ENCODE measurements around the gene FASLG.

Gene FASLG

DNA sequence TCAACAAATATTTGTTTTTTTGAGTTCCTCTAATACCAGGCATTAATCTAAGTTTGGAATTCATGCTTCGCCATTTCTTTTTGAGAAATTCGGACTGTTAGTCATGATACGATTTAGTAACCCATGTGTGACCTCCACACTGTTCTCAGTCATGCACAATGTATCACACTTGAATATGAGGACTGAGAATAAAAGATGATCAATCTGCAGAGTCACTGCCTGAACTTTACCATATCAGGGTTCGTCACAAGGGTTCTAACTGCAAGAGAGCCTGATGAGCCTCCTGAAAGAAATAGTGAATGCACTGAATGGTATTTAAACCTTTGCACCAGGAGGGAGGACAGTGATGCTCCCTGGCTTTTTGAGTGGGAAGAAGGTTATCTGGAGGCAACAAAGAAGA lies 10.9 kb upstream of the FASLG start:
- no peak for DNase-seq

DNA sequence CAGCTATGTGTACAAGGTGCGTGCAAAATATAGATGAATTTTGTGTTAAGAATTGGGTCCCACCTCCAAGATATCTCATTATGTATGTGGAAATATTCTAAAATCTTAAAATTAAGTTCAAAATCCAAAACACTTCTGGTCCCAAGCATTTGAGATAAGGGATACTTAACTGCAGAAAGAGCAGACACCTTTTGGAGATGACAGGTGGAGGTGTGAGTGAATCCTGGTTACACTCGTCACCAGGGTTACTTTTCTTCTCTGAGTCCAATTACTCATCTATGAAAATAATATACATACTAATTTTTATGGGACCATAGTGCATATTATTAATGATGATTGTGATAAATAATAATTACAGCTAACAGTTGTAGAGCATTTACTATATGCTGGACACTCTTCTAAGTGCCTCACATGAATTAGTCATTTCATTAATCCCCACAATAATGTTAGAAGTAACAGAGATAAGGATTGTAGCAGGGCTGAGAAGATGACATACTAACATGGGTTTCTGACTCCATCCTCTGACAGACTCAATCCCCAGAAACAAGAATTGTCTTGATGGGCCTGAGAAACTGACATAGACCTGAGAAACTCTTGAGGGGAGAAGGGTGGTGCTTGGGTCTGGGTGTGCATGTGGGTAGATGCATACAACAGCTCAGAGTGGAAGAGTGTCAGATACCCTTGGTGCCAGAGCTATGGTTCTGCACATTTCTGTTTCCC lies 8.3 kb upstream of the FASLG start:
- DNase-seq, result no peak

GRCh38 chr1:172653015-172653709 lies 5.7 kb upstream of the FASLG start:
- no peak for DNase-seq

DNA sequence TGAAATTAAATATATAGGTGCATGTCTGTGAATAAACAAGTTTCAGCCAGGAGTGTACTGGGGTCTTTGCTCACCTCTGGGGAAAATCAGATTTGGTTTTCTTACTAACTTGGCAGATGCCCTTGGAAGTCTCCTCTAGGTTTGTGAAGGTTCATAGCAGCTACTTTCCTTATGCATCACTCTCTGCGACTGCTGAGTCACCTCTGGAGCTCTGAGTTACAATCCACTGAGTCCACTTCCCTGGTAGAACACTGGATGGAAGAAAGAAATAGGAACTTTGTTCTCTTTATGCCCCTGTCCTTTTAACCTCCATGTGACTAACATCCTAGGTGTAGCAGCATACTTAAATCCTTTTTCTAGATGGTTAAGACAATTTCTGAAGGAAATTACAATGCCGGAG lies 4.4 kb upstream of the FASLG start:
- no peak for DNase-seq

DNA sequence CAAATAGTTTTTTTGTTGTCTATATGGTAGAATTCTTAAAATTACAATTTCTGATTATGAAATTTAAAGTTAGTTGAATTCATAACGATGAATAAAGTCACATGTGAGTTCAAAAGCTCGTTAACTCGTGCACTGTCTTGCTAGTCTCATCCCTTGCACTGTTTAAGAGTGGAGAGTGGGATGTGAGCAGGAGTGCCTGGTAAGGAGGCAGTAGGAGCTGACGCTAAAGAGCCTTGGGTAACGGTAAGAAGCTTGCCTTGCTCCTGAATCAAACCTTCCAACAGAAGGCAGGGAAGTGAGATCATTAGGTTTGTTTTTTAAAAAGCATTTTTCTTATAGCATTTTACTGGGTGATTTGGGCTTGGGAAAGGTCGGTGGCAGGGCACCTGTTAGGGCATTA lies 2.3 kb upstream of the FASLG start:
- DNase-seq, result no peak

GRCh38 chr1:172657586-172657985 lies 1.3 kb upstream of the FASLG start:
- no peak for DNase-seq

DNA sequence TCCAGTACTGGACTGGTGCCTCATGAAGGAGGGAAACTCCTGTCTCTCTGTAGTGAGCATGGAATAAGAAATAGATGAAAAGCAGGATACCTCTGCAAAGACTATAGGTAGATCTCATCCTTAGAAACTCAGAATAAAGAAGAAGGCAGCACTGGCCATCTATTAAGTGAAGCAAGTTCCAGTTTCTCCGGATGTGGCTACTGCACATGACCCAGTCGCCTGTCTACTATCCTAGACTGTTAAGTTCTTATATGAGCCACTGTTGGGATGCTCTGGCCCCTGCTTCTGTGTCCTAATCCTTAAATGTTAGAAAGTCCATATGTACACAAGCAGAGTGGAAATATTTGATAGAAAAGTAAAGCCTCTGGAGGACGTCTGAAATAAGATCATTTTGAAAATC lies 2.2 kb downstream of the FASLG start:
- DNase-seq, result no peak

GRCh38 chr1:172662464-172663109 lies 3.7 kb downstream of the FASLG start:
- peak; percentile 78 for DNase-seq

- DNase-seq, result no peak
Observed at GRCh38 chr1:172663732-172664131, 4.8 kb downstream of the FASLG start.

DNA sequence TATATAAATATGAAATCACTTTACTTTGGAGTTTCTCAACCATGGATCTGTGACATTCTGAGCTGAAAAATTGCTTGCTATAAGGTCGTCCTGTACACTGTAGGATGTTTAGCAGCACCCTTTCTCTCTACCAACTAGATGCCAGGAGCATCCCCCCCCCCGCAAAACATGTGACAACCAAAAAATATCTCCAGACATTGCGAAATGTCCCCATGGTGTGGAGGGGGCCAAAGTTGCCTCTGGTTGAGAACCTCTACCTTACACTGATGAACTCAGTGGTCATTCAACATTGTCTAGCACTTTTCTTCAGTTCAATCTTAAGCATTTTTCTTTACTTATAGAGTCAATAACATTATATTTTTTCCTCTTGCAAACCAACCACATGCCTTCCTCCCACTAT lies 9.2 kb downstream of the FASLG start:
- DNase-seq, result no peak

- no peak for DNase-seq
Observed at GRCh38 chr1:172669011-172669410, 10.1 kb downstream of the FASLG start.

GRCh38 chr1:172670316-172670715 lies 11.4 kb downstream of the FASLG start:
- DNase-seq, result no peak

- DNase-seq, result no peak
Observed at GRCh38 chr1:172670791-172671190, 11.9 kb downstream of the FASLG start.

- DNase-seq, result no peak
Observed at GRCh38 chr1:172671591-172671990, 12.7 kb downstream of the FASLG start.

- no peak for DNase-seq
Observed at GRCh38 chr1:172672720-172673119, 13.8 kb downstream of the FASLG start.

- no peak for DNase-seq
Observed at GRCh38 chr1:172673761-172674160, 14.9 kb downstream of the FASLG start.

- DNase-seq, result no peak
Observed at GRCh38 chr1:172674831-172675613, 16.1 kb downstream of the FASLG start.

DNA sequence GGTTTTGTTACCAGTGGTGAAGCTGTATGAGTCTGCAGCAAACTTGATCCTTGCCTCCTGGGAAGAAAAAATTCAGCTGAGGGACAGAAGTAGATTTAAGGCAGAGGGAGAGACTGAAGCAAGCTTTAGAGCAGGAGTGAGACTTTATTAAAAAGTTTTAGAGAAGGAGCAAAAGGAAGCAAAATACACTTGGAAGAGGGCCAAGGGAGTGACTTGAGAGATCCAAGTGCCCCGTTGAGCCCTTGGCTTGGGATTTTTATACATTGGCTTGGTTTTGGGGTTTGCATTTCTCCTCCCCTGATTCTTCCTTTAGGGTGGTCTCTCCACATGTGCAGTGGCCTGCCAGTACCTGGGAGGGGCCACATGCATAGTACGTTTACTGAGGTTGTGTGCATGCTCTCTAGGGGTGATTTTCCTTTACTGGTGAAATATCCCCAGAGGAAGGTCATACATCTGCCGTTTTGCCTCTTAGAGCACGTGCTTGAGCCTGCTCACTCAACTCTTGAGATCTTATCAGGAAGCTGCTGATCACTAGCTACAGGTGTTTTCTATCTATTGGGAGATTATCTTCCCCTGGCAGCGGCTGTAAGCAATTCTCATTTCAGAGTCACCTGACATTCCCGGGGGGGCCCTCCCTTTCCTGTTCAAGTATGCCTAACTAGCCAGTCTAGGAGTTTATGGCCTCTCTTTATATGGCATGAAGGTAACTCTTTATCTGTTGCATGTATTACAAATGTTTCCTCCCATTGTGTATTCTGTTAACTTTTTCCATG lies 20.3 kb downstream of the FASLG start:
- DNase-seq, result no peak

DNA sequence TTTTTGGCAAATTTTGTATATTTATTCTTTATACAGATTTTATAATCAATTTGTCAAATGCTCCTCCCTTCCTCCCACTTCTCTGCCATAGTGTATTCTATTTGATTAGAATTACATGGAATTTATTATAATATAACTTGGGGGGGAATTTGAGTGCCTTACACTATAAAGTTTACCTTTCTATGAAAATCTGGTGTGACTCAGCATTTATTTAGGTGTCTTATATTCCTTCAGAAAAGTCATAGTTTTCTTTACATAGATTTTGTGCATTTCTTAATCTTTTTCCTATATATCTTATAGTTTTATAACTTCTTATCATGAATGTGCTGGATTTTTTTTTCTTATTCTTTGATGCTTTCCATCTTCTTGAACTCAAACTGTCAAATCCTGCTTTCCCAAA lies 21.3 kb downstream of the FASLG start:
- DNase-seq, result no peak

DNA sequence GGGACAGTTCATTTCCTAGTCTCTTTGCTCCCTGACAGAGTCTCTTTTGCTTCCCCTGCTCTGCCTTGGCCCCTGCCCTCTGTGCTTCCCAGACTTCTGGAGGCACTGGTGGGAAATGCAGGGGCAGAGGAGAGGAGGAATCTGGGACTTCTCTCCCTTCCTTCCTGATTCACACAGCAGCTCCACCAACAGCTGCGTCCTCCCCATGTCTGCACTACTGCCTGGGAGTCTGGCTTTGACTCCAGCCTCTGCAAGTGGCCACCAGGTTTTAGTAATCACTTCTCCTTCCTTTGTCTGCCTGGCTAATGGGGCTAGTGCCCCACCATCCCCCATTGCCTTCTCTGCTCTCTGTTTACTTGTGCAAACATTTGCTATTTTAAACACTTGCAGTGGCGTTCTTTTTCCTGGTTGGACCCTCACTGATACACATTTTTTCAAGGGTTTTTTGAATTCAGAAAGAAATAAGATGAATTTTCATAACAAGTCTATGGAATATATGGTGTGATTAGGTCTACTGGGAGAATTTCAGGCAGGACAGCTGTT lies 21.9 kb downstream of the FASLG start:
- no peak for DNase-seq

DNA sequence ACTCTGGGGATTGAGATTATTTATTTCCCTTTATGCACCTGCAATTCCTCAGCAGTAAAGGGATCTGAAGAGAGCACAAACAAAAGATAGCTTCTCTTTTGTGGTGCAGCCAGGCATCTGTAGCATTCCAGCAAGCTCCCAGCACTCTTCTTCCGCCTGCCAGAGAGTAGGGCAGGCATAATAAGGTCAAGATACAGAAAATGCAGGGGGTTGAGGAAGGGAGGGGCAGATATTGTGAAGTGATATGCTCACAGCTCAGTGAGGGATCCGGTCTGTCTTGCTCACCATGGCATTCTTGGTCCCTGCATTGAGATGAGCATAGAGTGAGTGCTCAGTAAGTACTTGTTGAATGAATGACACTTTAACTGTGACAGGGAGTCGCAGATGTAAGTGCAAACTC lies 23.9 kb downstream of the FASLG start:
- no peak for DNase-seq

DNA sequence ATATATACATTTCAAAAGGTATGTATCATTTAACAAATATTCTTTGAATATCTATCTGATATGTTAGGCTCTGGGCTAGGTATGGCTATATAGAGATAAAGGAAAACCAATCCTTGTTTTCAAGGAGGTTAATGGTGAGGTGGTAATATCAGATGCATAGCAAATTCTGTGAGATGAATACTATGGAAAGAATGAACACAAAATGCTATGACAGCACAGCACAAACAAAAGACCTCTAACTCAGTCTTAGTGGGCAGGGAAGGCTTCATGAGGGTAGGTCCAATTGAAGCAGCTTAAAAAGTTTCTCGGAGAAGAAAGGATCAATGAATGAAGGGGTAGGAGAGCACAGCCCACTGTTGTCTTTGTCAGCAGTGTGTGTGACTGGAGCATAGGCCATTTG lies 27.2 kb downstream of the FASLG start:
- no peak for DNase-seq
